Cerebellar cortex (tissue), 1 donor: ENCODE measurements around the gene IQCC.
"Not testable (repeated sequence)": the region's sequence is repeated elsewhere in the genome, so short reads cannot be mapped to it uniquely, and the experiment has no call there.

Experiments used
- DNase-seq: peaks from one replicate; pipeline ENCODE4 v3.0.0-alpha.2; 2015; ENCODE audit warnings: low spot score

Gene IQCC

DNA sequence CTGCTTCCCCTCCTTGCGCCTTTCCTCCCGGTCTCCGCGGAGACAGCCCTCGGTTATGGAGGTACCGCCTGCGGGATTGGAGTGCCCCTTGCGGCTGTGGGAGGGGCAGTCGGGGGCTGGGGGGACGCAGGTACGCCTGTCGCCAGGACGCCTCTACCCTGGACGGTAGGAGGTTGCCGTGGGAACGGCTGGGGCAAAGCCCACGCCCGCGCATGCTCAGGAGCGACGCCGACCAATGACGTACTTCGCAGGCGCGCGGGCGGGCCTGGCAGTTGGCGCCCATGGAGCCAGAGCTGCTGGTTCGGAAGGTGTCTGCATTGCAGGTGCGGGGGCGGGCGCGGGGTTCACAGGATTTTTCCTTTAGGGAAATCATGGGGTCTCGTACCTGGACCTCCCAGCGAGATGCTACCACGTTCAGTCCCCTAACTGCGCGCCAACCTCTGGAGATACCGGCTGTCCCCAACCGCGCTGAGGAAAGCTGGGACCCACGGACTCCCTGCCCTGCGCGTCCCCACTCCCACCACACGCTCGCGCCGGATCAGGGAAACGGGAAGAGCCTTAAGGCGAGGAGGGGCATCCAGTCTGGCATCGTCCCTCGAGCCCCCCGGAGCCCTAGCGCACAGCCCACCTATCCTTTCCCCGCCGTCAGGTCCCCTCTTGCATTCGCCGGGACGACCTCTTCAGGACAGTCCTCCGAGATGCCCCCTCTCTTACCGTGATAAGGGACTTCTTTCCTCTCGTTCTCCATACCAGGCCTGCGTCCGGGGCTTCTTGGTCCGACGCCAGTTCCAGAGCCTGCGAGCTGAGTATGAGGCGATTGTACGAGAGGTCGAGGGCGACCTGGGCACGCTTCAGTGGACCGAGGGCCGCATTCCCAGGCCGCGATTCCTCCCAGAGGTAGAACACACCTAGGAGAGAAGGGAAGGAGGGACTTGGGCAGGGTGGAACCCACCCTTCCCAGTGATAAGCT lies at the start of gene IQCC:
Gene IQCC (plus strand): TSS at position 271 of the 970 bp plus-strand sequence. CDS start 11 bp downstream, at position 282.
- DNase-seq, result peak; percentile 87

DNA sequence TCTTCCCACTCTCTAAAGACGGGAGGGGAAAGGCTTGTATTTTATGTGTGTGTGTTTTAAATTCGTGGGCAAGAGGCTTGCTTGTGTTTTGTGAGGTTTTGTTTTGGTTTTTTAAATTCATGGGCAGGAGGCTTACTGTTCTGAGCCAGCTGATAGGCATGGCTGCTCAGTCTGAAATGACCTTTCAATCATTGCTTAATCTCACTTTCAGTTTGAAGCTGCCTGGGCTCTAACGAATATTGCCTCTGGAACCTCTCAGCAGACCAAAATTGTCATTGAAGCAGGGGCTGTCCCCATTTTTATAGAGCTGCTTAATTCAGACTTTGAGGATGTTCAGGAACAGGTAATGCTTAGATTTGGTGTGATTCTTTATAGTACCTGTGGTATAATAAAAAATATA lies 46.3 kb upstream of the IQCC start:
- no peak for DNase-seq

DNA sequence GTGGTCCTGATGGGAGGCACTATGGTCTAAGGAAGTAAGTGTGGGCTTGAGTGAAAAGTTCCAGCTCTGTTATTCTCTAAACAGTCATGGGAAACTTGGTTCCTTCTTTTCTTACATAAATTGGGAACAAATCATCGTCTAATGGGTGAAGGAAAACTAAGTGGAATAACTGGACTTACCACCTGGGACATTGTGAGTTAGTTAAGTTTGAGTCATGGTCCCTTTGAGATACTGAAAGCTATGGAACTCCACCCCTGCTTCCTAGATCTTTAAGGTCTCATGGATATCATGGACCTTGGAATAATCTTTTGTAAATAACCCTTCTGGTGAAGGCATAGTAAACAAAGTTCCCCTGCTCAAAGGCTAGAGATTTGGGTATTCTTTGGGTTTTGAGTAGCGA lies 42.1 kb upstream of the IQCC start:
- no peak for DNase-seq

GRCh38 chr1:32165633-32166032 lies 39.8 kb upstream of the IQCC start:
- not testable (repeated sequence) for DNase-seq

- no peak for DNase-seq
Measured at GRCh38 chr1:32170991-32171390, 34.5 kb upstream of the IQCC start.

DNA sequence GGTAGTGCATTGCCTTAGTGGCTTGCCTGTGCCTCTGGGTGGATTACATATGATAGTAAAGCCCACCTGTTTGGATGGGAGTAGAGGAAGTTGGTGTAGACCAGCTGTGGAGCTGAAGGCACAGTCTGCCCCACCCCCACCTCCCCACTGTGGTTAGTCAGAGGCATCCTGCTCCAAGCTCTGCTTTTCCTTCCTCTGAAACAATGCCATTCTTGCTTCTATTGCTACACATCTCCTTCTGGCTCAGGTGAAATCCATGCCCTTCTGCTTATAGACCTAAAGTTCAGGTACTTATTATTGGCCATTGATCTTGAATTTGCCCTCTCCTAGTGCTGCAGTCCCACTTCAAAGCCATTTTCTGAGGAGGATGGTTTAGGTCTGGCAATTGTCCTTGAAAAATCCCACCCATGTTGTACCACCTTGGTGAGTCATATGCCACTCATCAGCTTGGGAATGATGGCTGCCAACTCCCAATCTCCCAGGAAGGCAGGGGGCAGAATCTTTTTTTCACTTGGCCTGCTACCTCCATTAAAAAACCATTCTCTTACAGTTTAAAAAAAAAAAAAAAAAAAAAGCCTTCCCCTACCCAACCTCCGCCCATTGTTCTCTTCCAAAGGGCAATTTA lies 32.7 kb upstream of the IQCC start:
- DNase-seq, result no peak

GRCh38 chr1:32178380-32179192 lies 26.9 kb upstream of the IQCC start:
- DNase-seq, result no peak

GRCh38 chr1:32179193-32179442 lies 26.4 kb upstream of the IQCC start:
- DNase-seq, result no peak

GRCh38 chr1:32179443-32180185 lies 25.9 kb upstream of the IQCC start, which contains the start of gene TXLNA:
Gene TXLNA, plus strand, starts transcription at chr1:32179675. Its CDS starts 671 bp downstream, at chr1:32180346.
- DNase-seq, result peak; percentile 91

DNA sequence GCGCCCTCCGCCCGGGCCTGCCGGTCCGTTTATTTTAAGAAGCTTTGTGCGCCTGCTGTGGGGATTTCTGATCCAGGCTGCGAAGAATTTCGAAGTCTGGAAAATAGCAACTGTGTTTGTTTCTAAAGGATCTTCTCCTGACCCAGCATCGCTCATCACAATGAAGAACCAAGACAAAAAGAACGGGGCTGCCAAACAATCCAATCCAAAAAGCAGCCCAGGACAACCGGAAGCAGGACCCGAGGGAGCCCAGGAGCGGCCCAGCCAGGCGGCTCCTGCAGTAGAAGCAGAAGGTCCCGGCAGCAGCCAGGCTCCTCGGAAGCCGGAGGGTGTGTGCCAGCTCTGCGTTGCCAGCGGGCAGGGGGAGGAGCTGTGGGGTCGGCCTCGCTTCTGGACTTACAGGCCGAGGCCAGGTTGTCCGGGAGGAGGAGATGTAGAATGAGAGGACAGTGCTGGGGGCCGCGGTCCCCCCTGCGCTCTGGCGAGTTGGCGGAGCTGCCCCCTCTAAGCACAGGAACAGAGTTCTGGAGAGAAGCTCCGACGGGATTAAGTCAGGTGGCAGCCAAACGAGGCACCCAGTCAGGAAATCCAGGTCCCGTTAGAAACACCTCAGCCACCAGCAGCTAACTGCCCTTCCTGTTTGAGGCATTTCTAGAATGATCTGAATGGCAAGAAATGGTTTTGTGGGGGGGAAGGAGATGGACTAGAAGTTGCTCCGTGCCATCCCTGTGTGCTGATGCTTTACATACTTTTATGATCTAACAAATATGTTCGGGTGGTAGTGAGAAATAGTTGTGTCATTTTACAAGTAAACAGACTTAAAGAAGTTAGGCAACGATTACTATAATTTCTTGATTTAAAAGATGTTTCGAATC lies 25.0 kb upstream of the IQCC start:
- peak; percentile 30 for DNase-seq

GRCh38 chr1:32181065-32181464 lies 24.4 kb upstream of the IQCC start:
- no peak for DNase-seq

GRCh38 chr1:32181563-32181962 lies 23.9 kb upstream of the IQCC start:
- no peak for DNase-seq

DNA sequence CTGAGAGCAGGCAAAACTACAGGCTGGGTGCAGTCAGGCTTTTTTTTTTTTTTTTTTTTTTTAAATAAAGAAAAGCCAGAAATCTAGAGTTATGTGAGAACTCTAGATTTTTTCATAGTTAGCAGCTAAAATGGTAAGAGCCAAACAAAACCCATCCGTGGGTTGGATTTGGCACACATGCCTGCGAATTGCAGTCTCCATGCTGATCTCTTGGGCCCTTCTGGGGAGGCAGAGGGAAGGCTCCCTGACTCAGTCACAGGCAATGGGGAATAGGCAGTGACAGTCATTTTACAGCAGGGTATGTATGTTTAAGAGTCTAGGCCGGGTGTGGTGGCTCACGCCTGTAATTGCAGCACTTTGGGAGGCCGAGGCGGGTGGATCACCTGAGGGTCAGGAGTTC lies 23.4 kb upstream of the IQCC start:
- no peak for DNase-seq

GRCh38 chr1:32184650-32185049 lies 20.8 kb upstream of the IQCC start:
- DNase-seq, result no peak

- DNase-seq, result no peak
Measured at GRCh38 chr1:32186077-32186476, 19.4 kb upstream of the IQCC start.

DNA sequence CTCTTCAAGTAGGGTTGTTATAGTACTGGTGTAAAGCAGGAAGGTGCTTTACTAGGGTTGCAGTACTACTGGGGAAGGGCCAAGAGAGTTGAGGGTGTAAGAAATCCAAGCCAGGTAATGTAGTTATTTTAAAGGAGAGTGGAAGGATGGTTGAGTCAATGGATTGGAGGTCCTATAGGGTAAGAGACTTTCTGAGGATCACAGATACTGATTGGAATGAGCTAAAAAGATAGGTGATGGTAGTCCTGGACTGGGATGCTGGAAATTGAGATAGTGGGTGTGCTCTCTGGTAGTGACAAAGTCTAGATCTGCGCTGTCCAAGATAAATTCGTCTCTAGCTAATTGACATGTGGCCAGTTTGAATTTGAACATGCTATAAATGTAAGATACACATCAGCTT lies 19.0 kb upstream of the IQCC start:
- no peak for DNase-seq

DNA sequence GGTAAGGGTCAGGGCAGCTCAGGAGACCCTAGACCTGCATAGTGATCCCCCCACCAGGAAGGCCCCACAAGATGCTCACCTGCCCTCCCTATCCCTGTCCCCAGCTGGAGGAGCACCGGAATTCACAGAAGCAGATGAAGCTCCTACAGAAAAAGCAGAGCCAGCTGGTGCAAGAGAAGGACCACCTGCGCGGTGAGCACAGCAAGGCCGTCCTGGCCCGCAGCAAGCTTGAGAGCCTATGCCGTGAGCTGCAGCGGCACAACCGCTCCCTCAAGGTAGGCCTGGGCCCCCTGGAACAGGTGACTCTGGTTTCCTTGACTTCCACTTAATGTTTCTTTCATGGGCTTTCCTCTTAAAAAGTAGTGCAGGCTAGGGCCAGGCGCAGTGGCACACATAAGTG lies 17.6 kb upstream of the IQCC start:
- DNase-seq, result no peak

GRCh38 chr1:32192220-32192948 lies 13.1 kb upstream of the IQCC start:
- no peak for DNase-seq

GRCh38 chr1:32194984-32195383 lies 10.5 kb upstream of the IQCC start:
- DNase-seq, result no peak

GRCh38 chr1:32195531-32195930 lies 9.9 kb upstream of the IQCC start:
- no peak for DNase-seq
